CD4-positive, alpha-beta T cell (primary cell): ENCODE data around the gene HSCB. TPM values are rescaled to one million over a fixed set of nuclear protein-coding genes. Genes with fewer than 3 reads are reported as not detected.

ENCODE experiments used
- ATAC-seq: fragments of 200-7000 bp; cut with Tn5 transposase; one replicate; pipeline ENCODE4 v1.10.0; 2022; ENCODE audit warnings: mild to moderate bottlenecking; ENCODE audit not compliant: poor library complexity
- CTCF ChIA-PET: fragments of 350-600 bp; sonication (Branson Sonifier 250); formaldehyde crosslinking; loops from one replicate; lab custom pipeline; 2021; ENCODE audit warnings: antibody characterized with exemption, inconsistent platforms; lab: Charles Lee
- POLR2A ChIA-PET: fragments of 350-600 bp; sonication (Branson Sonifier 250); formaldehyde crosslinking; loops from one replicate; lab custom pipeline; 2021; ENCODE audit warnings: antibody characterized with exemption, inconsistent platforms; lab: Charles Lee
- DNase-seq, 14 experiments: peaks; one replicate each; pipeline ENCODE4 v3.0.0-alpha.2; 2013 to 2020; ENCODE audit warnings: mixed read lengths in 2 of 14
- H3K27ac ChIP-seq, 2 donors: one replicate each; pipeline versions ENCODE4 v1.5.1 to v1.7.0; 2013; ENCODE audit warnings: low read length in 2 of 2, low read depth in 1 of 2, mild to moderate bottlenecking in 1 of 2
- H3K27me3 ChIP-seq, 2 experiments: 1 replicate in 1 of 2; 2 replicates in 1 of 2; pipeline versions ENCODE4 v1.6.1 to v1.7.0; 2013; ENCODE audit warnings: low read length in 2 of 2, control low read depth in 1 of 2, mild to moderate bottlenecking in 1 of 2, moderate library complexity in 1 of 2; ENCODE audit not compliant: insufficient read depth in 2 of 2, control insufficient read depth in 1 of 2
- H3K36me3 ChIP-seq: one replicate; pipeline ENCODE4 v1.6.1; 2013; ENCODE audit warnings: low read length, control low read depth; ENCODE audit not compliant: insufficient read depth
- H3K4me1 ChIP-seq: one replicate; pipeline ENCODE4 v1.6.1; 2013; ENCODE audit warnings: low read length, control low read depth; ENCODE audit not compliant: insufficient read depth
- H3K4me3 ChIP-seq: one replicate; pipeline ENCODE4 v1.5.1; 2013; ENCODE audit warnings: mild to moderate bottlenecking, low read length, moderate library complexity
- H3K9me3 ChIP-seq, 2 experiments: 1 replicate in 1 of 2; 2 replicates in 1 of 2; pipeline versions ENCODE4 v1.6.1 to v1.7.0; 2013; ENCODE audit warnings: low read length in 2 of 2, mild to moderate bottlenecking in 2 of 2, control low read depth in 1 of 2, moderate library complexity in 1 of 2; ENCODE audit not compliant: control insufficient read depth in 1 of 2, insufficient read depth in 1 of 2
- H3K27ac Mint-ChIP-seq: one replicate; pipeline ENCODE4 v1.8.0; 2020; ENCODE audit warnings: mixed read lengths
- H3K27me3 Mint-ChIP-seq: one replicate; pipeline ENCODE4 v1.8.0; 2021; ENCODE audit warnings: mixed read lengths
- H3K36me3 Mint-ChIP-seq: one replicate; pipeline ENCODE4 v1.8.0; 2021; ENCODE audit warnings: low read depth, mixed read lengths
- H3K4me1 Mint-ChIP-seq: one replicate; pipeline ENCODE4 v1.8.0; 2021; ENCODE audit warnings: low read depth, mixed read lengths
- H3K4me3 Mint-ChIP-seq: one replicate; pipeline ENCODE4 v1.8.0; 2020; ENCODE audit warnings: mild to moderate bottlenecking, mixed read lengths
- H3K9me3 Mint-ChIP-seq: one replicate; pipeline ENCODE4 v1.8.0; 2020; ENCODE audit warnings: mixed read lengths
- intact Hi-C, 2 experiments: fragments of 100-400 bp; cut with DNase I in 1 of 2; cut with micrococcal nuclease in 1 of 2; formaldehyde crosslinking; loops; one replicate each; pipeline versions ENCODE4 v1.15.1 to v1.9.0; 2023 to 2025; cut with DNase I, micrococcal nuclease
- total RNA-seq, 174 experiments: library from RNA in 2 of 174; stranded (reverse) in 2 of 174; gene quantifications; one replicate each; pipeline ENCODE4 v1.2.3 and lab custom pipeline; 2021 to 2026
- TF ChIP-seq, protein P1 (sequence below): fragments of 200-600 bp; IDR thresholded peaks from one replicate; pipeline ENCODE4 v1.8.0; 2022; ENCODE audit warnings: antibody characterized with exemption, mild to moderate bottlenecking

Gene HSCB
- total RNA-seq, 2 experiments from 2014 or later: 3.4 to 3.7 TPM

- no peaks in the 10 kb centered on the region for H3K4me1 ChIP-seq
- H3K9me3 ChIP-seq: no peaks in the 10 kb centered on the region
- ATAC-seq: no peak
- ChIA-PET POLR2A (no interaction called here), CTCF (no interaction called here)
- H3K36me3 ChIP-seq: no peaks in the 10 kb centered on the region
- no peaks in the 10 kb centered on the region for H3K4me1 Mint-ChIP-seq
- no peak overlapping the region for H3K27ac Mint-ChIP-seq
- H3K27me3 Mint-ChIP-seq: no peaks in the 10 kb centered on the region
- TF ChIP-seq, protein P1, sequence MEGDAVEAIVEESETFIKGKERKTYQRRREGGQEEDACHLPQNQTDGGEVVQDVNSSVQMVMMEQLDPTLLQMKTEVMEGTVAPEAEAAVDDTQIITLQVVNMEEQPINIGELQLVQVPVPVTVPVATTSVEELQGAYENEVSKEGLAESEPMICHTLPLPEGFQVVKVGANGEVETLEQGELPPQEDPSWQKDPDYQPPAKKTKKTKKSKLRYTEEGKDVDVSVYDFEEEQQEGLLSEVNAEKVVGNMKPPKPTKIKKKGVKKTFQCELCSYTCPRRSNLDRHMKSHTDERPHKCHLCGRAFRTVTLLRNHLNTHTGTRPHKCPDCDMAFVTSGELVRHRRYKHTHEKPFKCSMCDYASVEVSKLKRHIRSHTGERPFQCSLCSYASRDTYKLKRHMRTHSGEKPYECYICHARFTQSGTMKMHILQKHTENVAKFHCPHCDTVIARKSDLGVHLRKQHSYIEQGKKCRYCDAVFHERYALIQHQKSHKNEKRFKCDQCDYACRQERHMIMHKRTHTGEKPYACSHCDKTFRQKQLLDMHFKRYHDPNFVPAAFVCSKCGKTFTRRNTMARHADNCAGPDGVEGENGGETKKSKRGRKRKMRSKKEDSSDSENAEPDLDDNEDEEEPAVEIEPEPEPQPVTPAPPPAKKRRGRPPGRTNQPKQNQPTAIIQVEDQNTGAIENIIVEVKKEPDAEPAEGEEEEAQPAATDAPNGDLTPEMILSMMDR: no peak
- no peak for DNase-seq
- no peak overlapping the region for H3K27ac ChIP-seq
- intact Hi-C loops: no loop called here
- H3K4me3 ChIP-seq: no peak overlapping the region
- no peak overlapping the region for H3K4me3 Mint-ChIP-seq
- peaks cover 39% of the 10 kb centered on the region for H3K36me3 Mint-ChIP-seq
- H3K9me3 Mint-ChIP-seq: no peaks in the 10 kb centered on the region
- H3K27me3 ChIP-seq: no peaks in the 10 kb centered on the region
Observed at GRCh38 chr22:28703436-28703835, 38.4 kb upstream of the HSCB start.

DNA sequence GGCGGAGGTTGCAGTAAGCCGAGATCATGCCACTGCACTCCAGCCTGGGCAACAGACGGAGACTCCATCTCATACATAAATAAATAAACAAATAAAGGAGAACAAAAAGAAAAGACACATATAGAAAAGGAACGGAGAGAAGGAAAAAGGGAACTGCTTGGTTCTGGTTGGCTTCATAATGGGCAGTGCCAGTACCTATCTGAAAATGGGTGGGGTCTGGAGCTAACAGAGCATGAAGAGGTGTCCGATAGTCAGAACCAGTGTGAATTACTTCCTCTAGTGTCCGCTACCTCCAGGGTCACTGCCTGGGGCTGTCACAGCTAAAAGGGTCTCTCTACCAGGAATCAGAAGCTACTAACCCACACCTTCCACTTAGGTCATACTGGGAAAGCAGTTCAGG, 35.0 kb upstream of the HSCB start:
- Mint-ChIP-seq H3K4me1 (no peaks in the 10 kb centered on the region), H3K27ac (no peak overlapping the region), H3K36me3 (peaks cover 62% of the 10 kb centered on the region), H3K9me3 (no peaks in the 10 kb centered on the region), H3K4me3 (no peak overlapping the region), H3K27me3 (no peaks in the 10 kb centered on the region)
- DNase-seq (no peak), ATAC-seq (no peak)
- Histone ChIP-seq H3K4me1 (no peaks in the 10 kb centered on the region), H3K9me3 (no peaks in the 10 kb centered on the region), H3K36me3 (no peaks in the 10 kb centered on the region), H3K27ac (no peak overlapping the region), H3K27me3 (no peaks in the 10 kb centered on the region), H3K4me3 (no peak overlapping the region)
- TF ChIP-seq, protein P1: no peak
- ChIA-PET POLR2A (no interaction called here), CTCF (no interaction called here)
- intact Hi-C loops: no loop called here

DNA sequence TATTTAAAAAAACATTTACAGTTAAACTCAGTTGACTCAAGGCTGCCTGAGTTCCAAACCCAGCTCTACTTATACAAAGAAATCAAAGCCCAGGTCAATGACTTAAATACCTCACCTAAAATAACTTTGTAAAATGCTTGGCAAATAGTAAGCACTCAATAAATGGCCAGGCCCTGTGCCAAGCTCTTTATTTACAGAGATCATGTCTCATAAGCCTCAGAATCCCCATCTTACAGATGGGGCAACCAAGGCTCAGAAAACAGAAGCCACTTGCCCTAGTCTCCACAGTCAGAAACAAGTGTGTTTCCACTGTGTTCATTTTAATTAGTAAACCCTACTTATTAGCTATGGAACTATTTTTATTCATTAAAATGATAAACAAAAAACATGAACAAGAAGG, 31.7 kb upstream of the HSCB start:
- Histone ChIP-seq H3K4me1 (no peaks in the 10 kb centered on the region), H3K4me3 (no peak overlapping the region), H3K27me3 (no peaks in the 10 kb centered on the region), H3K9me3 (no peaks in the 10 kb centered on the region), H3K36me3 (no peaks in the 10 kb centered on the region), H3K27ac (no peak overlapping the region)
- Mint-ChIP-seq H3K9me3 (no peaks in the 10 kb centered on the region), H3K36me3 (peaks cover 53% of the 10 kb centered on the region), H3K27me3 (no peaks in the 10 kb centered on the region), H3K4me1 (no peaks in the 10 kb centered on the region), H3K27ac (no peak overlapping the region), H3K4me3 (no peak overlapping the region)
- intact Hi-C loops: no loop called here
- DNase-seq (no peak), ATAC-seq (no peak)
- ChIA-PET POLR2A (no interaction called here), CTCF (interaction anchor here (0.8 kb wide), 1 partner anchor 11 kb away, joined by 4 read pairs; no protein-coding TSS in a partner anchor)
- TF ChIP-seq, protein P1: no peak
